Measurements from ENCODE around the gene IFI27. TPM values are rescaled to one million over a fixed set of nuclear protein-coding genes. Genes with fewer than 3 reads are reported as not detected.
A peak's percentile ranks its signal among the peaks of the same experiment; 100 is the strongest.

Gene IFI27
- total RNA-seq, 1 donor from 2014 or later = 495 TPM

GRCh38 chr14:94101748-94102147 is 8.8 kb upstream of the IFI27 start:
- no peak for DNase-seq (ENCODE audit: low spot score)

GRCh38 chr14:94102768-94103482 is 7.6 kb upstream of the IFI27 start:
- DNase-seq (ENCODE audit: low spot score) = no peak

- no peak for DNase-seq (ENCODE audit: low spot score)
These were observed 6.9 kb upstream of the IFI27 start for GRCh38 chr14:94103554-94104150.

GRCh38 chr14:94104731-94105130 is 5.8 kb upstream of the IFI27 start:
- DNase-seq (ENCODE audit: low spot score) = no peak

GRCh38 chr14:94109915-94110250 is 653 bp upstream of the IFI27 start:
- DNase-seq (ENCODE audit: low spot score) = peak; percentile 22

- DNase-seq (ENCODE audit: low spot score) = peak; percentile 78
These were observed 950 bp downstream of the IFI27 start for GRCh38 chr14:94111276-94112095.

- peak; percentile 76 for DNase-seq (ENCODE audit: low spot score)
These were observed 2.1 kb downstream of the IFI27 start for GRCh38 chr14:94112513-94113063.

GRCh38 chr14:94113073-94113472 is 2.5 kb downstream of the IFI27 start:
- DNase-seq (ENCODE audit: low spot score) = peak; percentile 51

GRCh38 chr14:94113490-94113889 is 3.0 kb downstream of the IFI27 start:
- DNase-seq (ENCODE audit: low spot score) = peak; percentile 69

GRCh38 chr14:94113908-94114588 is 3.5 kb downstream of the IFI27 start:
- DNase-seq (ENCODE audit: low spot score) = peak; percentile 41

- DNase-seq (ENCODE audit: low spot score) = peak; percentile 75
These were observed 4.1 kb downstream of the IFI27 start for GRCh38 chr14:94114589-94115057.

- peak; percentile 77 for DNase-seq (ENCODE audit: low spot score)
These were observed 4.6 kb downstream of the IFI27 start for GRCh38 chr14:94115058-94115591.

GRCh38 chr14:94115631-94116030 is 5.1 kb downstream of the IFI27 start:
- DNase-seq (ENCODE audit: low spot score) = peak; percentile 85

- DNase-seq (ENCODE audit: low spot score) = peak; percentile 86
These were observed 6.2 kb downstream of the IFI27 start for GRCh38 chr14:94116701-94117100.

GRCh38 chr14:94117856-94118255 is 7.3 kb downstream of the IFI27 start:
- peak; percentile 35 for DNase-seq (ENCODE audit: low spot score)

GRCh38 chr14:94119071-94119470 is 8.5 kb downstream of the IFI27 start:
- DNase-seq (ENCODE audit: low spot score) = peak; percentile 39

GRCh38 chr14:94120667-94121340 is 10.3 kb downstream of the IFI27 start:
- DNase-seq (ENCODE audit: low spot score) = peak; percentile 47

GRCh38 chr14:94121485-94121884 is 10.9 kb downstream of the IFI27 start:
- peak; percentile 45 for DNase-seq (ENCODE audit: low spot score)

GRCh38 chr14:94122438-94122837 is 11.9 kb downstream of the IFI27 start:
- peak; percentile 28 for DNase-seq (ENCODE audit: low spot score)

- DNase-seq (ENCODE audit: low spot score) = peak; percentile 64
These were observed 12.8 kb downstream of the IFI27 start for GRCh38 chr14:94123296-94123695.

All from mesenteric fat pad (tissue), 1 donor.